ENCODE data around the gene ZNF268.

The ZNF268 gene

GRCh38 chr12:133181238-133181959 is at the start of gene ZNF268:
Gene ZNF268, plus strand, starts transcription at chr12:133181495. Its CDS starts 503 bp downstream, at chr12:133181998.
- DNase-seq = peak; percentile 74 to 89 (median 77)

- DNase-seq = no peak
Observed at GRCh38 chr12:133135747-133136146, 45.5 kb upstream of the ZNF268 start.

- no peak for DNase-seq
Observed at GRCh38 chr12:133145981-133146380, 35.3 kb upstream of the ZNF268 start.

- no peak for DNase-seq
Observed at GRCh38 chr12:133156125-133156690, 25.1 kb upstream of the ZNF268 start.

- DNase-seq = no peak
Observed at GRCh38 chr12:133165776-133166175, 15.5 kb upstream of the ZNF268 start.

- DNase-seq = no peak
Observed at GRCh38 chr12:133172491-133172890, 8.8 kb upstream of the ZNF268 start.

- no peak for DNase-seq
Observed at GRCh38 chr12:133174901-133175300, 6.4 kb upstream of the ZNF268 start.

GRCh38 chr12:133180669-133181068 is 626 bp upstream of the ZNF268 start:
- DNase-seq = no peak

- DNase-seq = no peak
Observed at GRCh38 chr12:133190176-133190575, 8.9 kb downstream of the ZNF268 start.

GRCh38 chr12:133192847-133193246 is 11.6 kb downstream of the ZNF268 start:
- no peak for DNase-seq

- DNase-seq = no peak
Observed at GRCh38 chr12:133201888-133202287, 20.6 kb downstream of the ZNF268 start.

GRCh38 chr12:133202493-133203343 is 21.4 kb downstream of the ZNF268 start:
- no peak for DNase-seq

GRCh38 chr12:133203344-133204263 is 22.3 kb downstream of the ZNF268 start:
- no peak for DNase-seq

GRCh38 chr12:133204264-133204603 is 22.9 kb downstream of the ZNF268 start:
- DNase-seq = no peak

GRCh38 chr12:133206390-133206789 is 25.1 kb downstream of the ZNF268 start:
- DNase-seq = no peak

- no peak for DNase-seq
Observed at GRCh38 chr12:133215724-133216123, 34.4 kb downstream of the ZNF268 start.

GRCh38 chr12:133217219-133217618 is 35.9 kb downstream of the ZNF268 start:
- DNase-seq = no peak

GRCh38 chr12:133220521-133220920 is 39.2 kb downstream of the ZNF268 start:
- DNase-seq = no peak

- DNase-seq = no peak
Observed at GRCh38 chr12:133221241-133221640, 39.9 kb downstream of the ZNF268 start.

GRCh38 chr12:133222211-133222610 is 40.9 kb downstream of the ZNF268 start:
- DNase-seq = no peak

GRCh38 chr12:133225527-133225926 is 44.2 kb downstream of the ZNF268 start:
- DNase-seq = no peak

- no peak for DNase-seq
Observed at GRCh38 chr12:133226690-133227089, 45.4 kb downstream of the ZNF268 start.
